Measurements from ENCODE around the gene STON2.
A peak's percentile ranks its signal among the peaks of the same experiment; 100 is the strongest.

The STON2 gene

DNA sequence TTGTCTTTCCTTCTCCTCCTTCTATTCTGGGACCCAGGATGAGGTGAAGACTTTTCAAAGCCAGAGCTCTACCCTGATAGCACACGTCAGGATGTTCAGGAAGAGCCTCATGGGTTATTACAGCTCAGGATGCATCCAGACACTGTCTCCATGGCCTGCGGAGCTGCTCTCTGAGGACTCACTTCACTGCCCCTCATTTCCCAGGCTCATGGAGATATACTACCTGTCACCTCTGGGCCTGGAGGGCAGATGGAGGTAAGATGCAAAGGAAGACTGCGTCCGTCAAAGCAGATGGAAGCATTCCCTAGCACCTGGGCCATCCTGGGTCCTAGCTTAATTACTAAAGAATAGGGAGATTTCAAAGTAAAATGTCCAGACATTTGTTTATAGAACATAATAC is 32.6 kb downstream of the STON2 start:
- no peak for DNase-seq

DNA sequence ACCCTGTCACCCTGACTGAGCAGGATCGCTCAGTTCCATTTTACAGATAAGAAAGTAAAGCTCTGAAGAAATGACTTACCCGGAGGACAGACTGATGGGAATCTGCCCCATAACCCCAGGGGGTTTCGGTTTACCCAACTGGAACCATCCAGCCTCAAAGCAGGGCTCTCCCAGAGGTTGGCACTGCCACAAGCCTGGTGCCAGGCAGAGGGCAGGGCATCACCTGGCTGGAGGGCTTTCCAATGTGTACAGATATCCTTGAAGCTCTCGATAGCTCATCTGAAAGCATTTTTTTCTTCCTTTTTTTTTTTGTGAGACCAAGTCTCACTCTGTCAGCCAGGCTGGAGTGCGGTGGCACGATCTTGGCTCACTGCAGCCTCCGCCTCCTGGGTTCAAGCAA is 33.2 kb downstream of the STON2 start:
- DNase-seq, result no peak

DNA sequence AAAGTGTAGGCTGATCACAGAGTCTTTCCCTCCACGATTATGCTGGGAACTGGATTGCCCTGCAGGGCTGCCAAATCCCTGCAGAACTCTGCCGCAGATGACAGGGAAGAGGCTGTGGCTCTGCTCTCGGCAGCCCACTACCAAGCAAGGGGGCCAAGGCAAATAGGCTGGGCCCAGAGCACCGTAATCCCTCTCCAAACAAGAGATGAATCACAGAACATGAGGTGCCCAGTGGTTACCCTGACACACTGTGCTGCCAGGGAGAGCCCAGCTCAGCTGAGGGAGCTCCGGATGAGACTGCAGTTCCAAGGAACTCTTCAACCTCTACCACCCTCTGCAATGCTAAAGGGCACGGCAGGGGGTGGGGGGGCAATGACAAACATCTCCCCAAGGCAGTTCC is 33.9 kb downstream of the STON2 start:
- DNase-seq, result peak; percentile 73 to 78

DNA sequence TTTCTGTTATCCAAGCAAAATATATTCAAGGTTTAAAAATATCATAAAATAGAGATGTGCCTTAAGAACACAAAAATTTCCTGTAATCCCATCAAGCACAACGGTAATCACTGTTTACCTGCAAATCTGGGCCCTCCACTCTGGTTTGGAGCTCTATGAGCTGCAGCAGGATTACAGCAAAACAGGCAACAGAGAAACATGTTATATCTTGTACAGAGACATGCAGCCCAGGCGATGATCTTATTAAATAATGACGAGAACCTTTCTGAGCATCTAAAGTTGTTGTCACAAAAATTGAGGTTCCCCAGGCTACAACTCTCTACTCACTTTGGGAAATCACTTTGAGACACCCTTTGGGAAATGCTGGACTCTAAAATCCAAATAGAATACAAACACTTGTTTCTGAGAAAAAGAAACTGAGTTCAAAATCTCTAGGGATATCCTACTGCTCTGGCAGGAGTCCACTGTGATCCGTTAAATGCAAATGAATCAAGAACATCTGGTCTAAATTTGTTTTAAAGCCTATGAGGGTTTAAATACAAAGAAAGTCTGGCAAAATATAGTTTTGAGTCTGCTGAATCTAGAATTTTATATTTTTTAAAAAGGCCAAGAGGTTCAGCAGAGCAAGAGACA is 36.3 kb downstream of the STON2 start:
- DNase-seq, result peak; percentile 85 to 88

DNA sequence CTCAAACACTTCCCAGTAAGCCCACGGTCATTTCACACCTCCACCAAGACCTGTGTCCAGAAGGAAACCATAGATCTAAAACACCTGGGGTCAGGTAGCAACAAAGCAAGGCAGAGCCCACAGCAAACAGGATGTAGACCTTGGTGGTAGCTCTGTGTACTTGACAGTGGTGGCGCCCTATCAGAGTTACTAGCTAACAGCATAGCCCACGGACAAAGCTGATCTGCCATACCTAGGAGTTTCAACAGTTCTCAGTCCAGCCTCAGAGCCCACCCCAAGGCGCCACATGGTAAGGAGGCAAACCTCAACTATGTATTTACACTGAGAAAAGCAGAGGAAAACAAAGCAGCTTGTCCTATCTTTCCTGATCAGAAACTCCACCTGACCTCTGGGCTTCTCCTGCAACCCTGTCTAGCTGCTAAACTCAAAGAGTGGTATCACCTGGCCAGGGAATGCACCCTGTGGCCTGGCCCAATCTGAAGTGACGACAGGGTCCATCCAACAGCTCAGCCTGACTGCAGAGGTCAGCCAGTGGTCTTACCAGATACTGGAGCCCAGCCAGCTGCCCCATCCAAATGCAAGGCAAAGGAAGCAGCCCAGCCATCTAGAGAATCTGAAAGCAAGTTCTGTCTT is 46.3 kb downstream of the STON2 start:
- DNase-seq, result no peak

DNA sequence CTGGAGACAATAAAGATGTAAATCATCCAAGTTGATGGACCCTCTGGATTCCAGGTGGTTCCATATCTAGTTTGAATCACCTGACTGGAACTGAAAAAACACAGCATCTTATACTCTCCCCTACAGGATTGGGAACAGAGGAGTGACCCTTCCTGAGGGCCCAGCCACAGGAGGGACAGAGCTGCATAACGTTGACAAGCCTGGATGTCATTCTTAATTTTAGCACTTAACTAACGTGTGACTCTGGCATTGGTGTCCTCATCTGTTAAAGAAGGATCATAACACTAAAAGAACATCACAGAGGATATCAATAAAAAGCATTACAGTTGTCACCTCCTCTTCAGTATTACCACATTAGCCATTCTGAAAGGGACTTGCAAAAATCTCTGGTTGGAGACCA is 47.7 kb downstream of the STON2 start:
- no peak for DNase-seq

DNA sequence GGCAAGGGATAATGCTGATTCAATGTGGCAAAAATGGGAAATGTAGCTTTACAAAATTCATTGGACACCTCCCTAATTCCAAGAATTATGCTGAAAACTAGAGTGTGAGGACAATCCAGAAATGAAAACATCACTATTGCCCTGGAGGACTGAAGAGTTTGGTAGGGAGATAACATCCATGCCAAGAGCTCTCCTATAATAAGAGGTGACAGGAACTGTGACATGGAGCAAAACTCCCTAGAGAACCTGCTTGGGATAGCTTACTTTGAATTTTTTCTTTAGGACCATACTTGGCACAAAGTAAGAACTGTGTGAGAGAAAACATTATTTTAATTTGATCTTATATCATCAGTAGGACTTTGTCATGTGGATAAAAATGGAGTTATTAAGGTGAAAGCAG is 48.9 kb downstream of the STON2 start:
- no peak for DNase-seq

DNA sequence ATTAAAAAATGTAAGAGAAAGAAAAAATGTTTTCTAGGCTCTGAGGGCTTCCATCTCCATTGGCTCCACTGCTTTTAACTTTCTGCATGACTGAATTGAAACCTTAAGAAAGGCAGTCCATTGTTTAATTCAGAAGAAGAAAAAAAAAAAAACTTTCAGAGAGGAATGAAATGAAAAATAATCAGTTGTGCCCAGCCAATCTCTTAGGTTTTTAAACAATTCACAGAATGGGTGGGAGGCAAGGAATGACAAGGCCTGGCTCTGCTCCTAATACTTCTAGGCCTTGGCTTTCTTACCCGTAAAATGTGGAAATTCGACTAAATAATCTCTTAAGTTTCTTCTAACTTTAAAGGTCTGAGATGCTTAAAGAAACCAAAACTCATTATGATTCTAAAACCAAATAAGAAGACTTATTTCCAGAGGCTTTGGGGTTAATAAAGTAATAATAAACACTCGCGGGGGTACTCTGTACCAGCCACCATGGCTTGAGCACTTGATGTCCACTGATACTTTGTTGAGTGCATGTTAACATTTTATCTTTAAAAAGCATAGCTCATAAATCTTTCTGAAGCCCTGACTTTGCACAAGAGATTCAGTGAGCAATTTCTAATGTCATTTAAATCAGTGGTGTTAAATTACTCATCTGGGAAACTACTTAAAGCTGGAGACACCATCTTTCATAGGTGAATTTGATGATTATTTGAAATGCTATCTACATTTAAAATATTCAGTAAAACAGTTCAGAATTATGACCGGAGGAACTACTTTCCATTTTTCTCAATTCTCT is 49.6 kb downstream of the STON2 start:
- peak in 1 of 2 experiments; percentile 13 for DNase-seq

DNA sequence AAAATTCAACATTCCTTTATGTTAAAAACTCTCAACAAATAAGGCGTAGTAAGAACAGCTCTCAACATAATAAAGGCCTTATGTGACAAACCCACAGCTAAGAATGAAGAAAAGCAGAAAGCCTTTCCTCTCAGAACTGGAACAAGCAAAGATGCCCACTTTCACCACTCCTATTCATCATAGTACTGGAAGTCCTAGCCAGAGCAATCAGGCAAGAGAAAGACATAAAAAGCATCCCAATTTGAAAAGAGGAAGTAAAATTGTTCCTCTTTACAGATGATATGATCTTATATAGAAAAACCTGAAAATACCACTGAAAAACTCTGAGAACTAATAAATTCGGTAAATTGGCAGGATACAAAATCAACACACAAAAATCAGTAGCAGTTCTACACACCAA is 52.1 kb downstream of the STON2 start:
- DNase-seq, result no peak

DNA sequence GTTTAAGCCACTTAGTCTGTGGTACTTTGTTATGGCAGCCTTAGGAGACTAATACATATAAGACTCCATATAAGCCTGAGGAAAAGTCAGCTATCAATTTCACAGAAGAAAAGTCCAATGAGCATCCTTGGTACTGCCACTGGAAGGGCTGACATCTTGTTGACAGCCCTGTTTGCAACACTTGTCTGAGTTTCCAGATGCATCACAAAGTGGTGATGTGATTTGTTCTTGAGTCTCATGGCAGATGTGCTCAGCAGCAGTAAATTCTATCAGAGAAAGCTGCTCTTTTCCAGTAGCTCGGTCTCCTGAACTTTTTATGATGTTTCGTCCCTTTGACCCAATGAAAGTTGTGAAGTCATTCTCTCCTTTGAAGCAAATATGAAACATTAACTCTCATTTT is 54.3 kb downstream of the STON2 start:
- DNase-seq, result no peak

DNA sequence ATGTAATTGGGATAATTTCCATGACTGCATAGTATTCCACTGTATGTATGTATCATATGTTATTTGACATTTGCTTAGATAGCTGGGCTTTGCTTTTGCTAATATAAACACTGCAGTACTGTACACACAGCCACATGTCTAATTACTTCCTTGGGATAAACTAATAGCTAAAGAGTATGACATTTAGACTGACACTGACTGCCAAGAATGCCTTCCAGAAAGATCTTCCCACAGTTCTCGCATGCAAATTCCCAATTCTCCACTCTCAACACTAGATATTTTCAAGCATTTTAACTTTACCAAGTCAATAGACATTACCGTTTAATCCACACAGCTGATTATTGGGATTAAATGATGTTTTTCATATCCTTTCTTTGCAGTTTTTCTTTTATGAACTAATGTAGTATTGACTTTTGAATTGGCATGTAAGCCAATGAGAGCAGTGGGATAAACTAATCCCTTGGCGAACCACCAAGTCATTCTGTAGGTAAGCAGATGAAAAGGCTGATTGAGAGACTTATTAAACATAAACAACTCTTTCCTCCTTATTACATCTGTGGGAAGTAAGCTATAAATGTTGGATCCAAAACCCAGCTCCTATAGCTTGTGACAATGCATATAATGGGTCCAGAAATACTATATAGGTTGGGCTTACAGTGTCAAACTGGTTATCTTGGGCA is 55.5 kb downstream of the STON2 start:
- DNase-seq, result no peak

DNA sequence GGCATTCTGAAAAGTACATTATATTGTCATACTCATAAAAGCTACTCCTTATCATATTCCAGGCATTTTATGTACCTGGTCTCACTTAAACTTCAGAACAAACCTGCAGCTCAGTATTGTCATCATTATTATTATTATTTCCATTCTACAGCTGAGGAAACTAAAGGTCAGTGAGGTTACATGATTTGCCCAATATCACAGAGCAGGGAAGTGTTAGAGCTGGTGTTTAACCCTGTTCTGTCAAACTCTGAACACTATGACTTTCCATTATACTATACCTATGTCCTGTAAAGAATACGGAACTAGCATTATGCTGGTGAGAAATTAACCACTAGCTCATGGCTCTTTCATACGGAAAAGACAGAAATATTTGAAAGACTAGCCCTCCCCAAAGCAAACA is 56.4 kb downstream of the STON2 start:
- no peak for DNase-seq

DNA sequence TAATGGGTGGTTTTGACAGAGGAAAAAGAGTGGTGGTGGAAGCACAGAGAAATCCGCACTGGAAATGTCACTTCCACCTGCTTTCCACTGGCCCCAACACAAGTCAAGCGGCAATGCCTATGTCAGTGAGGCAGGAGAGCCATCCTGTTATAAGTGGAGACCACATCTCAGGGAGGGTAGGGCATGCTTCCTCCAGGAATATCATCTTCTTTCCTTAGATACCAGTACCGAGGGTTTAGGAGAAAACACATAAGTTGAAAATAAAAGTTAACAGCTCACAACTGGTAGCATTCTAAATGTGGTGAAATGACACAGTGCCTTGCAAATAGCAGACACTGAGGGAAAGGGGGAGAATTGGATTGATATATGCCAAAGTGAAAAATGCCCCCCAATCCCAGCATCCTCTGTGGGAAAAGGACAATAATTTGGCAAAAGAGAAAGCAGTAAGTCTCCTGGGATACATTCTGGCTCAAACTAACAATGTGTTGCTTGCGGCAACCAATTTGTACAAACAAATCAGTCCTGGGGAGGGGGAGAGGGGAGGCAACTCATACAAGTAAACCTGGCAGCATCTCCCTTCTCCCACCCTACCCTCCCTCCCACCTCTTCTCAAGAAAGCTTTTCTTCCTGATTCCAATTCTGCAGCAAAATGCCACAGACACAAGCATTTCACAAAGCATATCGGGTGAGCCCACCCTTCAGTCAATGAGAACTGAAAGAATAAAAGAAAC is 57.1 kb downstream of the STON2 start:
- DNase-seq, result no peak

DNA sequence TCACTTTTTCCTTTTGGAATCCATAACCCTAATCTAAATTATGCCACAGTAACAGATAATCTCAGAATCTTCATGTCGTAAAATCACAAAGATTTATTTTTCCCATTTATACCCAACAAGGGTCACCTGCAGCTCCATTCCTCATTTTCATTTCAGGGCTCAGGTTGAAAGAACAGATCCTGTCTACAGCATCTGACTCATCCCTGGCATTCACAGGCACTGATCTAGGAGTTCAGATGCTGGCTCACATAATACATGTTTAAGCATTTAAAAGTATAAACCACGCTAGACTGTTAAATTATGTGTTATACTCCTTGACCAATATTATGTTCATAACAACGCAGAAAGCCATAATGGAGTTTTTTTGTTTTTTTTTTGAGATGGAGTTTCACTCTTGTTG is 58.3 kb downstream of the STON2 start:
- no peak for DNase-seq

DNA sequence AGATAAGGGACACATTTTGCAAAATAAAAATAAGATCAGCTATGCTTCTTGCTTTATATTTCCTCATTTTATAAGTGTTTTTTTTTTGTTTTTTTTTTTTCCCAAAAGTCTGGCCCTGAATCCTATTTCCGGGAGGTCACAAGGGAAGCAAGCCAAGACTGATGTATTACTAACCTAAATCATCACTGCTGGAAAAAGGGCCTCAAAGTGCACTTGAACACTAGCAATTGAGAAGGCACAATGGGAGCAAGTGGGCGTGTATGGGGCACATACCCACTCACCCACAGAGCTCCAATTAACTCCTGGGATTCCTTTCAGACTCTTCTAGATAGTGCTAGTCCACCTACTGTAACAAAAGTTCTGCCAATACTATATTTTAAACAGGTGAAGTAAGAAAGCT is 58.8 kb downstream of the STON2 start:
- DNase-seq, result no peak

DNA sequence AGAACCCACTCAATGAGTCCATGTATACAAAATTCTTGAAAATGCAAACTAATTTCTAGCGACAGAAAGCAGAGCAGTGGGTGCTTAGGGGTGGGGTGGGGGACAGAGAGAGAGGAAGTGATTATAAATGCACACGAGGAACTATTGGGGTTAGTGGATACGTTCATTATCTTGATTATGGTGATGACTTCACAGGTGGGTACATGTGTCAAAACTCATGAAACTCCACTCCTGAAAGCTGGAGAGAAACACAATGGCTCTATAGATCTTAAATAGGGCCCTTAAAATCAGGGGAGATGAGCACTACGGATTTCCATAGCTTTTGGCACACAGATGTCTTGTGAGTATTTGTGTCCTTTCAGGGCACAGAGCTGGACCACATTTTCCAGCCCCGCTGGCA is 59.9 kb downstream of the STON2 start:
- no peak for DNase-seq

DNA sequence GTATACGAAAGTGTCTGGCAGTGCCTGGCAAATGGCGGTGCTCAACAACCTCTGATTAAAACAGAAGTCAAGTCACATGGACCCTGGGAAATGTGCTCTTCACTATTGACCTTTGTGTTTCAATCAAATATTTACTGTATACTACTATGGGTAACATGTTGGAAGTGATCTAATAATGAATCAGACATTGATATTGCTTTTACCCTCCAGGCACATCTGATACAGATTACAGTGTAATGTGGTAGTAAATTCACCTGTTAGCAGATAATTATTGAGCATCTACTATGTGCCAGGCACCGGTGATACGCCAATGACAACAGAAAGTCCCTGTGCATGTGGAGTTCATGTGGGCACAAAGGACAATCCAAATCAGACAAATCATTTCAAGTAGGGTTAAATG is 63.1 kb downstream of the STON2 start:
- DNase-seq, result no peak

DNA sequence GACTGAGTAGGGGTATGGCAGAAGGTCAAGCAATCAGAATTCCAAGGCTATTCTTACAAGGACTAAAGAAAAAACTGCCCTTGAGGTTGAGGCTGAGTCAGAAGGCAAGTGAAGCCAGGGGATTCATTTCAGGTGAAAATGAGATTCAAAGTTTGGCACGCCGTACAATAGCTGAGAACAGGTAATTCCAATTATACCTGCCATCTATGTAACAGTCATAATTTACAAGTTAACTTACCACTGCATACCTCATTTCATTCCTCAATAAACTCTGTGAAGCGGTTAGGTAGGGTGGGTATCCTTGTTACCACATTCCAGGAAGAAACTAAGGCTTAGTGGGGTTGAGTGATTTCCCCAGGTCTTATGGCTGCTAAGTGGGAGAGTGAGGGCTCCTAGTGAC is 64.1 kb downstream of the STON2 start:
- no peak for DNase-seq

DNA sequence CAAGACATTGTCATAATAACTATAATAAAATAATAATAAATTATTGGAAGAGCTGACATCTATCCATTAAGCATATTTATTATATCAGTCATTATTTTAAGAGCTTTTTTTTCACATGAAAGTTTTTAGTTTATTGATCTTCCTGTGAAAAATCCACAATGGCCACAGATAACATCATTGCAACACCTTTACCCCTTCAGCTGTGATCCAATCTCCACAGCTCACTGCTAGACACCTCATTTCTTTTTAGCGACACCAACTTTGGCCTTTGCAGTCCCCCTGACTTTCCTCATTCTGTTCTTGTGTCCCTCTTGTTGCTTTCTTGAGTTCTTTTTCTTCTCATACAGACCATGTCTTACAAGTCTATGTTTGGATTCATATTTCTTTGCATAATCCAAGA is 67.4 kb downstream of the STON2 start:
- DNase-seq, result no peak

DNA sequence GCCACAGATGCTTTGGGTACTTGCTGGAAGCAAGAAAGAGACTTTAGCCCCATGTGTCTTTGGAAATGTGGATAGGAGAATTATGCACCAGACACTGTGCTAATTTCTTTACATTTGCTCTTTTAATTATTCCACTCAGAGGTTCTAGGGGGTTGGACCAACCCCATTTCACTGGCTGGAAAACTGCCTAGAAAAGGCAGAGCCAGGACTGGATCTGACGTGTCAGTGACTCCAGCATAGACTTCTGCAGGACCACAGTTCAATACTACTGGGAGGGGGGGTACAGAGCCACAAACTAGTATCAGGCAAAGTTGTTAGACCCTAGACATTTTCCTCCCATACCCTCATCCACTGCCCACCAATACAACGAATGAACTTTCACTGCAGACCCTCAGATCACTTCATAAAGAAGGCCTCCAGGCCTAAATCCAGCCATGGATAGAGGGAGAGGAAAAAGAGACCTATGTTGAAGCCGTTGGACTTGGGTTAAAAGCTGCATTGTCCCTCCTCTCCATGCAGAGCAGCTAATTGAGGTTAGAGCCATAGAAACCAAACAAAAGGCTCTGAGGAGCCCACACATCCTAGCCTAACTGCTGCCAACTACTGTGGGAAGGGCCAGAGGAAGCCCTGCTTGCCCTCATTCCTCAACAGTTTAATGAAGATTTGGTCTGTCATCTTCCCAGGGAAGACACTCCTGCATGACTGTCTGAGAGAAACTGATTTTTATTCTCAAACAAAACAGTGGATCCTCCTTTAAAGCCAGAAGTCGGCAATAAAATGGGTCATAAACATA is 68.7 kb downstream of the STON2 start:
- DNase-seq, result no peak

DNA sequence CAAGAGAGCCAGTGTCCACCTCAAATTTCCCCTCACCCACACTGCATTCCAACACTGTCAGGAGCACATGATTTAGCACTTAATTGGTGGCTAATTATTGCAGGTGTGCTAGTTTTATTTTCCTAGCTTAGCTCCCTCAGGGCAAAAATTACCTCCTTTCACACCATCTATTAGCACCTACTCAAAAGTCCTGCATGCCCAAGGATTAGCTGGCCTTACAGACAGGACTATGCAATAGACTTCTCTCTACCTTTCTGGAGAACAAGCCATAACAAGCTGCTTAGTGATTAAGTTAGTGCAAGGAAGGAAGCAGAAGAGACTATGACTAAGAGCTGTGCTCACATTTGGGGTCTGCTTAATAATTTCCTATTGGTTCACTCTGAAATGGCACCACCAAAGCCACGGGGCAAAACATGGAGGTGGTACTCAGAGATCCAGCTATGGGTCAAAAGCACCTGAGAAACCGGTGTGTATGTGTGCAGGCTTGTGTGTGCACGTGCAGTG is 69.5 kb downstream of the STON2 start:
- DNase-seq, result no peak

All from NCI-H524 (cell line).